Cardiac fibroblast (primary cell): Measurements from ENCODE around the gene SLC16A2.

ENCODE experiments used
- DNase-seq, 2 donors: peaks; one replicate each; pipeline versions ENCODE4 v3.0.0 to v3.0.0-alpha.2; 2010; ENCODE audit warnings: low read depth in 2 of 2
- H3K4me3 ChIP-seq, 2 donors: replicated peaks in 1 of 2; 1 replicate in 1 of 2; 2 replicates in 1 of 2; pipeline ENCODE4 v1.5.1; 2011; ENCODE audit warnings: low read depth in 2 of 2, low read length in 2 of 2, mild to moderate bottlenecking in 2 of 2, moderate library complexity in 1 of 2
- CTCF ChIP-seq: IDR thresholded peaks from one replicate; pipeline ENCODE4 v1.5.1; 2011; ENCODE audit warnings: low read depth, mild to moderate bottlenecking, low read length, inconsistent platforms

SLC16A2 gene

GRCh38 chrX:74395556-74395955 lies 25.7 kb upstream of the SLC16A2 start:
- H3K4me3 ChIP-seq, result no peak overlapping the region
- TF ChIP-seq CTCF, result no peak
- DNase-seq, result no peak

GRCh38 chrX:74405973-74406489 lies 15.3 kb upstream of the SLC16A2 start:
- H3K4me3 ChIP-seq, result no peak overlapping the region
- no peak for TF ChIP-seq CTCF
- no peak for DNase-seq

GRCh38 chrX:74408304-74408703 lies 13.0 kb upstream of the SLC16A2 start:
- H3K4me3 ChIP-seq, result no peak overlapping the region
- DNase-seq, result no peak
- no peak for TF ChIP-seq CTCF

GRCh38 chrX:74419864-74420195 lies 1.5 kb upstream of the SLC16A2 start:
- no peak for TF ChIP-seq CTCF
- H3K4me3 ChIP-seq, result peak overlapping the region; percentile 49 to 60
- DNase-seq, result peak; percentile 1

- H3K4me3 ChIP-seq, result peak overlapping the region; percentile 60 to 62
- peak; percentile 58 to 79 for DNase-seq
- no peak for TF ChIP-seq CTCF
Observed at GRCh38 chrX:74420196-74421035, 877 bp upstream of the SLC16A2 start.

- no peak for TF ChIP-seq CTCF
- H3K4me3 ChIP-seq, result peak overlapping the region; percentile 60 to 62
- peak; percentile 0 to 1 for DNase-seq
Observed at GRCh38 chrX:74421740-74422352, 553 bp downstream of the SLC16A2 start.
